Glomerular visceral epithelial cell (primary cell): ENCODE measurements around the gene FAM217A.
"Not testable (repeated sequence)": the region's sequence is repeated elsewhere in the genome, so short reads cannot be mapped to it uniquely, and the experiment has no call there.

ENCODE experiments used
- DNase-seq: peaks from one replicate; pipeline ENCODE4 v3.0.0-alpha.2; 2016; ENCODE audit errors: extremely low spot score

FAM217A gene, protein sequence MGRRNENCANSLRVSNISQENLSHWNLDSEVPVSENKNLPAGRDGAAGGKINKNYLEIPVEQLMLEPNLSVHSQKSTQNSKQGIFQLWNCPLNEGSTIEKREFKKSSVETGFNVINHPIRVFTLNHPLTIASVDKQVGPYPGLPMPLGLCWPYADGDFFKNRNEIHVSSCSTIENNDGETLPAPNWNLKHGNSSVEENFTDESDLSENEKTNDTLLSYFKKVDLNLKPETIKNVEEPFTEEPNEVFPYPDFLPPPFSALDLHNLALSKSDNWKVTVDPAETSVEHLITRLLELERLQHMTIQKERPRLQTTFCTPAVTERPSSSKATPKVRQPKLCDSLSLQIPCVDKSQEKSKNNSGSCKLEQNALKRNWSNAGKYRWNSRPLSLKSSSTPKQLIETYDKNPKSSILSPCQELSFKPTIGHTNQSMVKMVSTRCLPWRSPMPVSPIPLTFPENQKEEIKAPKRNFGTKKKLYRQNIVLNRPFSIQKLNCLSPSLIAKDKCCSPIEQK

GRCh38 chr6:4078691-4079471, at the start of gene FAM217A:
FAM217A (minus strand) TSS chr6:4079137; CDS start chr6:4077414, 1,723 bp downstream.
- no peak for DNase-seq

DNA sequence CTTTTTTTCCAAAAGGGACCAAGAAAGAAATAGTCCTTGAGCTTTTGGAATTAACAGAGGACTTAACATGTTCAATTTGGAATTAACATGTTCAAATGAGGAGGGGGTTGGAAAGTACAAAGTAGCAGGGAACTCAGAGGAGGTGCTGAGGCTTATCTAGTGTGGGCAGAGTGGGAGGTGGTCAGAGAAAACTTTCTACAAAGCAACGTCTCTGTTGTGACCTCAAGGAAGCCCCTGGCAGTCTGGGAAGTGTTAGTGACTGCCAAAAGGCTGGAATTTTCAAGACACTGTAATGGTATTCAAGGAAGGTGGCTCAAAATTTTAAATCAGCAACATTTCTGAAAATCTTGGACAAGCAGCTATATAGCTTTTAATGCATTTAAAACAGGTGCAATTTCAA, 49.1 kb upstream of the FAM217A start:
- no peak for DNase-seq

DNA sequence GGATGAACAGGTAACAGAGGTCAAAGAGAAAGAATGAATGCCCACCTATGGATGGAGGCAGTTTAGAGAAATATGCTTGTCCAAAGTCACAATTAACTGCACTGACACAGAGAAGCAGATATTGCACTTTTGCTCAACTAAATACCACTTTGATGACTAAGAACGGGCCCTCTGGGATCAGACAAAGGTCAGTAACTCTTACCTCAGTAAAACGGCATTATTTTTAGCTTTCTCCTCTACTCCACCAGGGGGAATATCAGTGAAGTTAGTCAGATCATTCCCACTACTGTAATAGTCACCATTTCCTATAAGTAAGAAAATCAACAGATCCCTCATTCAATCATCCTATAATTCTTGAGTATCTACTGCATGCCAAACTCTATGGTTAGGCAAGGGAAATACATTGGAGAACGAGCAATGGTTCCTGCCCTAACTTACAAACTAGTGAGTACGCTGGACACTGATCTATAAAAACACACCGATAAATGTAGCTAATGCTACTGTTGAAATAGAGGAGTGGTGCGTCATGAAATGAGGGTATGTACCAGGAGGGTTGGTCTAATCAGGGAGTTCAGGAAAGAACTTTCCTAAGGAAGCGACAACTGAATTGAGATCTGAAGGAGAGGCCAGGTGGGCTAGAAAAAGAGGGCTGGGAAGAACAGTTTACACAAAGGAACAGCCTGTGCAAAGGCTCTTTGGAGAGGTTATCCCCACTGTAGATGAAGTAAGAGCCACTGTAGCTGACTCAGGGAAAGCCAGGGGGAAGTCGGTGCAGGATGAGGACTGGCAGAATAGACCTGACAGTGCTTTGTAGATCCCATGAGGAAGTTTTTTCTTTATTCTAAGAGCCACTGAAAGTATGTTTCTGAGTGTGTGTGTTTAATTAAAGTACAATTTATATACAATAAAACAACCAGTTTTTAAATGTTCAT, 47.3 kb upstream of the FAM217A start:
- DNase-seq = peak; percentile 79

DNA sequence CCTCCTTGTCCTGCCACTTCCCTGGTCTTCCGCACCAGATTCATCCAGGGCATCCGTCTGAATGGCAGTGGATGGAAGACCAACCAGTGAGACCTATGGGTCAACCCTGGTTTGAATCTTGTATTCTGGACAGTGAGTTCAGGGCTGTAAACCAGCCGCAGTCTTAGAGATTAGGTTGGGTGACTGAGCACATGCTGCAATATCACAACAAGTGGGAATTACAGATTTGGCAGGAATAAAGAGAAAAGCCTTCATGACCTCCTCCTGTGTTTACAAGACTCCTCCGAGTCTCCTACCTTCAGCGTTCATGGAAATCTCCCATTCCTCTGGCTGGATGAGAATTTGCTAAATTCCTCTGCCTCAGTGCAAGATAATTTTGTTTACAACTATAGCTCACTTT, 46.6 kb upstream of the FAM217A start:
- no peak for DNase-seq

DNA sequence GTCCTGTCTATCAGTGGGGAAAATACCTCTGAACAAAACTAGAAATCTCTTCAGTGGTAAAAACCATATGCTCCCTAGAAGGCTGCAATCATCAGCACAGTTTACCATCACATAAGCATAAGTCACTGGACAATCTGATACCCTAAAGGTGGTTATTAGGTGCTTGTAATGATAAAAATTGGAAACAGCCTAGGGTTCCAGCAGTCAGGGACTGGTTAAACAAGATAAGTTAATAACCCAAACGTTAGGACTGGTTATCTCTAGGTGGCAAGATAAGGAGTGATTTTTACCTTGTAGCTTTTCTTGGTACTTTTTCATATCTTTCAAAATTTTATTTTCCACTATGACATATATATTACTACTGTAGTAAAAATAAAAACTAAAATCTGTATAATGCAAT, 45.4 kb upstream of the FAM217A start:
- no peak for DNase-seq

GRCh38 chr6:4115741-4116140, 36.8 kb upstream of the FAM217A start:
- no peak for DNase-seq

DNA sequence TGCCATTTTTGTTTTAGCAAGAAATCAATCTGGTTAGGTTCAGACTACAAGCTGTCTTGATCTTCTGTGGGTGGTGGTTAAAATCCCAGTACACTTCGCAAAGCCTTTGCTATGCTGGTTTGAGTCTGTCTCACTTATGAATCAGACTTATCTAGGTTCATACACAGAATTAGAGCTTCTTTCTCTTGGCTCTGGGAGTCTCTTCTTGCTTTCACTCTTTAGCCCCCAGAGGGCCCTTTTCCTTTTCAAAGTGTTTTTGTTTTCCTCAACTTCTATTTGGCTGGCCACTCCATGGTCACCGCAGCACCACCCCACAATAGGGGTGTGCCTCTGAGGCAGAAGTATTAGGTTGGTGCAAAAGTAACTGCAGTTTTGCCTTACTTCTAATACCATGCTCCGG, 35.2 kb upstream of the FAM217A start:
- no peak for DNase-seq

- no peak for DNase-seq
Measured at GRCh38 chr6:4113649-4114048, 34.7 kb upstream of the FAM217A start.

GRCh38 chr6:4112366-4112765, 33.4 kb upstream of the FAM217A start:
- DNase-seq = no peak

GRCh38 chr6:4109363-4109815, 30.5 kb upstream of the FAM217A start:
- not testable (repeated sequence) for DNase-seq

- no peak for DNase-seq
Measured at GRCh38 chr6:4108561-4109093, 29.7 kb upstream of the FAM217A start.

GRCh38 chr6:4107873-4108272, 28.9 kb upstream of the FAM217A start:
- DNase-seq = no peak

DNA sequence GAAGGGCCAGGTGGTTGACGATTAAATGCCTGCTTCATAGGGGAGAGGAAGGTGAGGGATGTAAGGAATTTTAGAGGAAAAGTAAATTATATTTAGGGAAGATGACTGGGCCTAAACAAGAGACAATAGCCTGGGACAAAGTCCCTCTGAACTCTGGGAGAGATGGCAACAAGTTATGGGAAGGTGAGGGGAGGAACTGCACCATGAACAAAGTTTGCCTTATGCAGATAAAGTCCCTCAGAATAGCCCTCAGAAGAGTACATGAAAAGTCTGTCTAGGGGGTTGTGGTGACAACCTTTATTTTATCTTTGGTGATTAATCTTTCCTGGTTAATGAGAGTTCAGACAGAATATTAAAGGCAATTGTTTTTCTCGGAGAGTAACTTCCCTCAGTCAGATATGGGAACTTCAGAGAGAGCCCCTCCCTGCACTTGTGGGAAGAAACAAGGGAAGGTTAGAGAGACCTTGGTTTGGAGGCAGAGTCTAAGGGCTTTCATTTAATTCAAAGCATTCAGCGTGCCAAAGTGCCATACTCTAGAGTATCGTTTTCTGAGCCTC, 27.1 kb upstream of the FAM217A start:
- no peak for DNase-seq

DNA sequence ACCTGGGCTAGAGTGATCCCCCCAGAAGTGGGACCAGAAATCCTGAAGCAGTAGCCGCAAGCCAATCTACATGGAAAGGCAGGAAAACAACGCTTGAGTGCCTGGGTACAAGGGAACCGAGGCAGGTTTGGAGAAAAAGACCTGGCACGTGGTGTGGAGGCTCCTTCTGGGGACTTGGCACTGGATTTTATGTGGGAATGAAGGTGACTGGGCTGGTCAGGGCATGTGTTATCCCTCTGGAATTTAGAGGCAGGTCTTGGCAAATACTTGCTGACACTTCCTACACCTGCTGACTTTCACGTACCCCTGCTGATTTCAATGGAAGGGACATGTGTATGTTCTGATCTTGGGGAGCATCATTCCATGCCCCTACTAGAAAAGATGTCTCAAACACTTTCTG, 25.0 kb upstream of the FAM217A start:
- no peak for DNase-seq

GRCh38 chr6:4102687-4103244, 23.8 kb upstream of the FAM217A start:
- no peak for DNase-seq

DNA sequence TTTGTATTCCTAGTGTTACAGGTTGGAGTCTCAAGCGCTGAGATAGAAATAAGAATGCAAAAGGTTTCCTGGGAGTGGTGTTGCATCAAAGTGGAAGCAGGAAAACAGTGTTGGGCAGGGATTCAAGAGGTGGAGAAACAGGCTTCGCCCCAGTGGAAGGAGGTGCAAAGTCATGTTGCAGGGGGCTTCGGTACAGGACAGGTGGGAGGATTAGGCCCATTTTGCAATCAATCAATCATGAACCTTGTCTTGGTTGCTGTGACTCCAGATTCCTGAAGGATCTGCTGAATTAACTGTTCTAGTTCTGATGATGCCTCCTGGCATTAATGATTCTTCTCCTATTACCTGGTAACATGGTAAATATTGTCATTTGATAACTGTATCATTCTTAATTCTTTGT, 22.4 kb upstream of the FAM217A start:
- no peak for DNase-seq

DNA sequence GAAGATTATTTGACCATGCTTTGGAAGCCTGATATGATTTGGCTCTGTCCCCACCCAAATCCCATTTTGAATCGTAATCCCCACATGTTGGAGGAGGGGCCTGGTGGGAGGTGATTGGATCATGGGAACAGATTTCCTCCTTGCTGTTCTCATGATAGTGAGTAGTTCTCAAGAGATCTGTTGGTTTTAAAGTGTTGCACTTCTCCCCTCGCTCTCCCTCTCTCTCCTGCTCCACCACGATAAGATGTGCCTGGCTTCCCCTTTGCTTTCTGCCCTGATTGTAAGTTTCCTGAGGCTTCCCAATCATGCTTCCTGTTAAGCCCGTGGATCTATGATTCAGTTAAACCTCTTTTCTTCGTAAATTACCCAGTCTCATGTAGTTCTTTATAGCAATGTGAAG, 21.7 kb upstream of the FAM217A start:
- DNase-seq = no peak

GRCh38 chr6:4093288-4093687, 14.4 kb upstream of the FAM217A start:
- DNase-seq = no peak

DNA sequence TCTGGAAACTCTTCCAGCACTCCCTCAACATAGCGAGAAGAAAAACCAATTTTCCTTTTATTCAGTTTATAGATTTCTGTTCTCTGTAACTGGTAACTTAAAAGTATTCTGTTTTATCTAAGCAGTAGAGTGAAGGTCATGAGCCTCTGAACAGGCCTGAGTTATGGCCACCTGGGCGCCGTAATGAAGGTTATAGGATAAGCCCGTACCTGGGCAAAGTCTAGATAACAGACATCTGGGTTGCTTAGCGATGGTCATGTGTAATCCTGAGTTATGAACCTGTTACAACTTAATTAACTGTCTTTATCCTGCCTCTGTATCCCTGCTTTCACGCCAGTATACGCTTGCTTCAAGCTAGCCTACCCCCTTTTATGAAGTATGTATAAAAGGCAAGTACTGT, 13.0 kb upstream of the FAM217A start:
- no peak for DNase-seq

DNA sequence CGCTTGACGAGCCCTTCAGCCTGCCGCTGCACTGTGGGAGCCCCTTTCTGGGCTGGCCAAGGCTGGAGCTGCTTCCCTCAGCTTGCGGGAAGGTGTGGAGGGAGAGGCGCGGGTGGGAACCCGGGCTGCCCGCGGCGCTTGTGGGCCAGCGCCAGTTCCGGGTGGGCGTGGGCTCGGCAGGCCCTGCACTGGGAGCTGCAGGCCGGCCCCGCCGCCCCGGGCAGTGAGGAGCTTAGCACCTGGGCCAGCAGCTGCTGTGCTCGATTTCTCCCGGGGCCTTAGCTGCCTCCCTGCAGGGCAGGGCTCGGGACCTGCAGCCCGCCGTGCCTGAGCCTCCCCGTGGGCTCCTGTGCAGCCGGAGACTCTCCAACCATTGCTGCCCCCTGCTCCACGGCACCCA, 11.1 kb upstream of the FAM217A start:
- not testable (repeated sequence) for DNase-seq

DNA sequence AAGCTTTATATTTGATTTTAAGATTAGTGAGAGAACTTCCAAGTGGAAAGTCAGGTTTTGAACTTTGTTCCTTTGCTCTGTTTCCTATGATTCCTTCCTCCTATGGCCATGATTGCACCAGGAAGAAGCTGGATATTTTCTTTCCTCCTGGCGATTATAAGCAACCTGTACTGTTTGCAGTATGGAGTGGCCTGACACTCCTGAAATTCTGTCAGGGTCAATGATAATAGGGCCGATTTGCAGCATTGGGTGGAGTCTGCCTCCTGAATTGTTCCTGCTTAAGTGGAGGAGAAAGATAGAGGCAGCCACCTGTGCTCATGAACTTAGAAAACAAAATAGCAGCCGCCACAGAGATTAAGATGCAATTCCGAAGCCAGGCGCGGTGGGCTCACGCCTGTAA, 9.8 kb upstream of the FAM217A start:
- DNase-seq = no peak
